ENCODE measurements around the gene GMPR2. TPM values are rescaled to one million over a fixed set of nuclear protein-coding genes. Genes with fewer than 3 reads are reported as not detected.

Gene GMPR2
- total RNA-seq, 1 donor: 86.5 TPM

DNA sequence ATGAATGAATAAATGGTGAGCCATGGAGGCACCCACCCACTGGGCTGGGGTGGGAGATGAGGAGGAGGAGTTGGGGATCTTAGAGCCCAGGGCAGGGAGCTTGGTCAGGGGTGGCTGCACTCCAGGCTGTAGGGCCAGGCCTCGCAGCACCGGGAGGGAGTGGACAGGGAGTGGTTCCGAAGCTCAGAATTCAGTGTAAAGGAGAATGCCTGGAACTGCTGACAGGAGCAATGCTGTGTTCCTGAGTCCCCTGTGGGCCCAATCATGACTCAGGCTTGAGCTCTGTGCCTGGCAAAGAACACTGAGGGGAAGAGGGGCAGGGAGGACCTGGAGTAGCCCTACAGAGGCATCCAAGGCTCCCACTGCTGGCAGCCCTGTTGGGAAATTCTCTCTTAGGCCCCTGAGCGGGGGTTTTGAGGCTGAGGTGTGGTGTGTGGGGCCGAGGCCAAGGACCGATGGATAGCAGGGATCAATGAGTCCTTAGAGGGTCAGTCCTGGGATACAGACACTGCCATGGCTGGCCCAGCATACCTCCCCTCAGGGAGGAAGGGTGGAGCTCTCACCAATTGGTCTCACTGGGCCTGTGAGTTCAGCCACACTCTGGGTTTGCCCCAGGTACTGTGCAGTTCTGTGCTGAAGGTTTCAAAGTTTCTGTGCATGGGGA, 48.2 kb downstream of the GMPR2 start:
- H2AFZ ChIP-seq (ENCODE audit: low read length): no peak overlapping the region
- no peaks in the 10 kb centered on the region for H4K20me1 ChIP-seq (ENCODE audit: insufficient read depth, low read length)
- H3K79me2 ChIP-seq (ENCODE audit: insufficient read depth, low read length): no peaks in the 10 kb centered on the region
- peaks cover 13% of the 10 kb centered on the region for H3K4me1 ChIP-seq (ENCODE audit: insufficient read depth, low read length)
- no peak overlapping the region for H3K4me3 ChIP-seq (ENCODE audit: insufficient read depth, low read length)
- DNase-seq (ENCODE audit: insufficient read length, low spot score, missing footprints): peak; percentile 89
- H3K27ac ChIP-seq (ENCODE audit: low read depth, low read length): no peak overlapping the region
- H3K9me3 ChIP-seq (ENCODE audit: low read depth, low read length): no peaks in the 10 kb centered on the region
- no peaks in the 10 kb centered on the region for H3K36me3 ChIP-seq (ENCODE audit: insufficient read depth, low read length)
- H3K4me2 ChIP-seq (ENCODE audit: insufficient read depth, low read length): no peak overlapping the region
- TF ChIP-seq, protein P1, sequence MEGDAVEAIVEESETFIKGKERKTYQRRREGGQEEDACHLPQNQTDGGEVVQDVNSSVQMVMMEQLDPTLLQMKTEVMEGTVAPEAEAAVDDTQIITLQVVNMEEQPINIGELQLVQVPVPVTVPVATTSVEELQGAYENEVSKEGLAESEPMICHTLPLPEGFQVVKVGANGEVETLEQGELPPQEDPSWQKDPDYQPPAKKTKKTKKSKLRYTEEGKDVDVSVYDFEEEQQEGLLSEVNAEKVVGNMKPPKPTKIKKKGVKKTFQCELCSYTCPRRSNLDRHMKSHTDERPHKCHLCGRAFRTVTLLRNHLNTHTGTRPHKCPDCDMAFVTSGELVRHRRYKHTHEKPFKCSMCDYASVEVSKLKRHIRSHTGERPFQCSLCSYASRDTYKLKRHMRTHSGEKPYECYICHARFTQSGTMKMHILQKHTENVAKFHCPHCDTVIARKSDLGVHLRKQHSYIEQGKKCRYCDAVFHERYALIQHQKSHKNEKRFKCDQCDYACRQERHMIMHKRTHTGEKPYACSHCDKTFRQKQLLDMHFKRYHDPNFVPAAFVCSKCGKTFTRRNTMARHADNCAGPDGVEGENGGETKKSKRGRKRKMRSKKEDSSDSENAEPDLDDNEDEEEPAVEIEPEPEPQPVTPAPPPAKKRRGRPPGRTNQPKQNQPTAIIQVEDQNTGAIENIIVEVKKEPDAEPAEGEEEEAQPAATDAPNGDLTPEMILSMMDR (IDR thresholded peaks at IDR 0.05; ENCODE audit: extremely low read depth, low read depth, low read length): no peak
- no peaks in the 10 kb centered on the region for H3K27me3 ChIP-seq (ENCODE audit: insufficient read depth, low read length)

DNA sequence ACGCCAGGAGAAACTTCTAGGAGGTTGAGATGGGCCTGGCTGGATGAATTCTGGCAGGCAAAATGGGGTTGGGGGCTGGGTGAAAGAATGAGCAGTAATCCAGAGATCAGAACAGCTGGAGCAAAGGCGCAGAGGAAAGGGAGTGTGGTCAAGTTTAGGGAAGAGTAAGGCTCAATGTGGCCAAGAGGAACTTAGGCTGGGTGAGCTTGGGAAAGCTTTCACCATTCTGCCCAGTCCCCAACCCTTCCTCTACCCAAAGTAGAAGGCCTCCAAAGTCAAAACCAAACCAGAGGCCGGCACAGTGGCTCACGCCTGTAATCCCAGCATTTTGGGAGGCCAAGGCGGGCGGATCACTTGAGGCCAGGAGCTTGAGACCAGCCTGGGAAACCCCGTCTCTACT, 48.9 kb downstream of the GMPR2 start:
- Histone ChIP-seq H3K9me3 (ENCODE audit: low read depth, low read length) (no peaks in the 10 kb centered on the region), H4K20me1 (ENCODE audit: insufficient read depth, low read length) (no peaks in the 10 kb centered on the region), H3K4me2 (ENCODE audit: insufficient read depth, low read length) (no peak overlapping the region), H3K27ac (ENCODE audit: low read depth, low read length) (no peak overlapping the region), H2AFZ (ENCODE audit: low read length) (no peak overlapping the region), H3K79me2 (ENCODE audit: insufficient read depth, low read length) (no peaks in the 10 kb centered on the region), H3K27me3 (ENCODE audit: insufficient read depth, low read length) (no peaks in the 10 kb centered on the region), H3K4me3 (ENCODE audit: insufficient read depth, low read length) (no peak overlapping the region), H3K36me3 (ENCODE audit: insufficient read depth, low read length) (no peaks in the 10 kb centered on the region), H3K4me1 (ENCODE audit: insufficient read depth, low read length) (peaks cover 13% of the 10 kb centered on the region)
- TF ChIP-seq, protein P1 (IDR thresholded peaks at IDR 0.05; ENCODE audit: extremely low read depth, low read depth, low read length): no peak
- DNase-seq (ENCODE audit: insufficient read length, low spot score, missing footprints): no peak

DNA sequence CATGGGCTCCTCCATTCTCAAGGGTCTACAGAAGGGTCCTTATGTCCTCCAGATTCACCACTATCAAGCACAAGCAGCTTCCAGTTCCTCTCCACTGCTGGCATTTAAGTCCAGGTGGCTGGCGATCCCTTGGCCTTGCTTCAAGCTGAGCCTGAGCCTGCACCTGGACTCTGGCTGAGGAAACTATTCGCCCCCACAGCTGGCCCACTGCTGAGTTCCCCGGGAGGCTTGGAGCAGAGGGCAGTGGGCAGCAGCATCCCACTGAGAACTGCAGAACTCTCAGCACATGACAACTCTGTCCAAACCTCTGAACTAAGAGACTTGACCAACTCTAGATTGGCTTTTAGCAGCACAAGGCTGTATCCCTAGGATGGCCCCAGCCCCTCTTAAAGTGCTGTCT, 50.0 kb downstream of the GMPR2 start:
- Histone ChIP-seq H2AFZ (ENCODE audit: low read length) (no peak overlapping the region), H3K79me2 (ENCODE audit: insufficient read depth, low read length) (no peaks in the 10 kb centered on the region), H3K36me3 (ENCODE audit: insufficient read depth, low read length) (no peaks in the 10 kb centered on the region), H3K27me3 (ENCODE audit: insufficient read depth, low read length) (no peaks in the 10 kb centered on the region), H3K27ac (ENCODE audit: low read depth, low read length) (no peak overlapping the region), H4K20me1 (ENCODE audit: insufficient read depth, low read length) (no peaks in the 10 kb centered on the region), H3K4me2 (ENCODE audit: insufficient read depth, low read length) (no peak overlapping the region), H3K9me3 (ENCODE audit: low read depth, low read length) (no peaks in the 10 kb centered on the region), H3K4me1 (ENCODE audit: insufficient read depth, low read length) (peaks cover 13% of the 10 kb centered on the region), H3K4me3 (ENCODE audit: insufficient read depth, low read length) (no peak overlapping the region)
- DNase-seq (ENCODE audit: insufficient read length, low spot score, missing footprints): peak; percentile 47
- TF ChIP-seq, protein P1 (IDR thresholded peaks at IDR 0.05; ENCODE audit: extremely low read depth, low read depth, low read length): no peak

DNA sequence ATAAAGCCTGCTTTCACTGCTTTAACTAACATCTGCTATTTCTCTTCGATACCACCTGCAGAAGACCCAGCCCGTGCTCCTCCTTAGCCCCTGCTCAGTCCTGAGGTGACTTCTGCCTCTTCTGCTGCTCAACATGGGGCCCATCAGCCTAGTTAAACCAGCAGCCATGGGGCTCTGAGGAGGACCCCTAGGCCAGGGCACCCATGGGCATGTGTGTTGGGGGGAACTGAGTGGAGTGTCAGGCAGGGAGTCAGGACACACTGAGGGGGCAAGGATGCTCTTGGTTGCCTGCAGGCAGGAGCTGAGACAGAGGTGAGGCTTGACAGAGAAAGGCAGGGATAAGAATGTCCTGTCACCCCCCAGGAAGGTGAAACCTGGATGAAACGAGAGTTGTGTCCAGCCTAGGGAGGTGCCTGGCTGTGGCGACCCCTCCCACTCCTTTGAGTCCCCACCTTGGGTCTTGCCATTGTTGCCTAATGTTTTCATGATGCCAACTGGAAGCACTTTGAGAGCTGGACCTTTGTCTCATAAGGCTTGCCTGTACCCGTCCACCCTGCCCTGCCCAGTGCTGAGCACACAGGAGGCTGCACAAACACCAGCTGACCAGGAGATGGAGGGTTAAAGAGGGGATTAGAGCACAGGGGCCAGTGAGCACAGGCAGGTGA, 51.2 kb downstream of the GMPR2 start:
- Histone ChIP-seq H3K4me3 (ENCODE audit: insufficient read depth, low read length) (no peak overlapping the region), H3K9me3 (ENCODE audit: low read depth, low read length) (no peaks in the 10 kb centered on the region), H3K27ac (ENCODE audit: low read depth, low read length) (no peak overlapping the region), H3K4me2 (ENCODE audit: insufficient read depth, low read length) (no peak overlapping the region), H4K20me1 (ENCODE audit: insufficient read depth, low read length) (no peaks in the 10 kb centered on the region), H2AFZ (ENCODE audit: low read length) (no peak overlapping the region), H3K36me3 (ENCODE audit: insufficient read depth, low read length) (no peaks in the 10 kb centered on the region), H3K79me2 (ENCODE audit: insufficient read depth, low read length) (no peaks in the 10 kb centered on the region), H3K27me3 (ENCODE audit: insufficient read depth, low read length) (no peaks in the 10 kb centered on the region), H3K4me1 (ENCODE audit: insufficient read depth, low read length) (peaks cover 12% of the 10 kb centered on the region)
- TF ChIP-seq, protein P1 (IDR thresholded peaks at IDR 0.05; ENCODE audit: extremely low read depth, low read depth, low read length): no peak
- DNase-seq (ENCODE audit: insufficient read length, low spot score, missing footprints): peak; percentile 39

Measured in osteoblast (primary cell).